ENCODE results near the gene MRPS7.

Gene MRPS7

GRCh38 chr17:75285123-75285522, 23.4 kb downstream of the MRPS7 start:
- Histone ChIP-seq H3K4me1 (ENCODE audit: insufficient read depth, low read length, poor library complexity, severe bottlenecking) (peaks cover 10% of the 10 kb centered on the region), H3K9me2 (replicated peaks; ENCODE audit: low read depth, low read length) (no peaks in the 10 kb centered on the region), H3K4me2 (ENCODE audit: low read depth, low read length, poor library complexity, severe bottlenecking) (no peak overlapping the region), H4K20me1 (ENCODE audit: insufficient read depth, low read length, poor library complexity, severe bottlenecking) (no peaks in the 10 kb centered on the region), H3K4me3 (ENCODE audit: low read length, poor library complexity, severe bottlenecking) (no peak overlapping the region), H3K9ac (ENCODE audit: low read depth, low read length, poor library complexity, severe bottlenecking) (no peak overlapping the region), H3K36me3 (ENCODE audit: insufficient read depth, low read length) (peaks cover 5% of the 10 kb centered on the region; the same call in 1 of the 2 replicates), H3K27me3 (ENCODE audit: insufficient read depth, low read length, poor library complexity, severe bottlenecking) (no peaks in the 10 kb centered on the region), H3F3A (ENCODE audit: low read depth) (0 out of 2 replicates have a peak, but pooled peaks cover 4% of the 10 kb centered on the region), H3K9me3 (ENCODE audit: insufficient read depth, low read depth, low read length) (no peaks in the 10 kb centered on the region), H2AFZ (ENCODE audit: low read length) (no peak overlapping the region), H3K79me2 (ENCODE audit: insufficient read depth, low read length) (peaks cover 20% of the 10 kb centered on the region; the same call in 1 of the 2 replicates)
- TF ChIP-seq EZH2phosphoT487 (IDR thresholded peaks at IDR 0.05; ENCODE audit: borderline replicate concordance) (no peak), CTCF (conservative IDR thresholded peaks at IDR 0.05; ENCODE audit: low read length) (no peak)

GRCh38 chr17:75287221-75287620, 25.5 kb downstream of the MRPS7 start:
- H4K20me1 ChIP-seq (ENCODE audit: insufficient read depth, low read length, poor library complexity, severe bottlenecking) = no peaks in the 10 kb centered on the region
- peaks cover 20% of the 10 kb centered on the region; the same call in 1 of the 2 replicates for H3K79me2 ChIP-seq (ENCODE audit: insufficient read depth, low read length)
- peaks cover 10% of the 10 kb centered on the region for H3K4me1 ChIP-seq (ENCODE audit: insufficient read depth, low read length, poor library complexity, severe bottlenecking)
- H3K27me3 ChIP-seq (ENCODE audit: insufficient read depth, low read length, poor library complexity, severe bottlenecking) = no peaks in the 10 kb centered on the region
- no peaks in the 10 kb centered on the region for H3K9me2 ChIP-seq (replicated peaks; ENCODE audit: low read depth, low read length)
- TF ChIP-seq EZH2phosphoT487 (IDR thresholded peaks at IDR 0.05; ENCODE audit: borderline replicate concordance) (no peak), CTCF (conservative IDR thresholded peaks at IDR 0.05; ENCODE audit: low read length) (no peak)
- H3K4me3 ChIP-seq (ENCODE audit: low read length, poor library complexity, severe bottlenecking) = no peak overlapping the region
- peak overlapping the region; percentile 35 for H3K4me2 ChIP-seq (ENCODE audit: low read depth, low read length, poor library complexity, severe bottlenecking)
- H3K9ac ChIP-seq (ENCODE audit: low read depth, low read length, poor library complexity, severe bottlenecking) = no peak overlapping the region
- H2AFZ ChIP-seq (ENCODE audit: low read length) = no peak overlapping the region
- no peaks in the 10 kb centered on the region for H3K9me3 ChIP-seq (ENCODE audit: insufficient read depth, low read depth, low read length)
- peaks cover 5% of the 10 kb centered on the region; the same call in 1 of the 2 replicates for H3K36me3 ChIP-seq (ENCODE audit: insufficient read depth, low read length)
- H3F3A ChIP-seq (ENCODE audit: low read depth) = 0 out of 2 replicates have a peak, but pooled peaks cover 4% of the 10 kb centered on the region

- peak overlapping the region; percentile 81 for H3K4me3 ChIP-seq (ENCODE audit: low read length, poor library complexity, severe bottlenecking)
- peaks cover 20% of the 10 kb centered on the region; the same call in 1 of the 2 replicates for H3K79me2 ChIP-seq (ENCODE audit: insufficient read depth, low read length)
- H3K9me3 ChIP-seq (ENCODE audit: insufficient read depth, low read depth, low read length) = no peaks in the 10 kb centered on the region
- no peaks in the 10 kb centered on the region for H3K27me3 ChIP-seq (ENCODE audit: insufficient read depth, low read length, poor library complexity, severe bottlenecking)
- 0 out of 2 replicates have a peak, but pooled peaks cover 4% of the 10 kb centered on the region for H3F3A ChIP-seq (ENCODE audit: low read depth)
- H4K20me1 ChIP-seq (ENCODE audit: insufficient read depth, low read length, poor library complexity, severe bottlenecking) = no peaks in the 10 kb centered on the region
- H3K4me2 ChIP-seq (ENCODE audit: low read depth, low read length, poor library complexity, severe bottlenecking) = peak overlapping the region; percentile 81
- peaks cover 5% of the 10 kb centered on the region; the same call in 1 of the 2 replicates for H3K36me3 ChIP-seq (ENCODE audit: insufficient read depth, low read length)
- H3K9me2 ChIP-seq (replicated peaks; ENCODE audit: low read depth, low read length) = no peaks in the 10 kb centered on the region
- TF ChIP-seq EZH2phosphoT487 (IDR thresholded peaks at IDR 0.05; ENCODE audit: borderline replicate concordance) (no peak), CTCF (conservative IDR thresholded peaks at IDR 0.05; ENCODE audit: low read length) (no peak)
- peak overlapping the region; percentile 83; the same call in 1 of the 2 replicates for H2AFZ ChIP-seq (ENCODE audit: low read length)
- peaks cover 10% of the 10 kb centered on the region for H3K4me1 ChIP-seq (ENCODE audit: insufficient read depth, low read length, poor library complexity, severe bottlenecking)
- peak overlapping the region; percentile 66 for H3K9ac ChIP-seq (ENCODE audit: low read depth, low read length, poor library complexity, severe bottlenecking)
Observed at GRCh38 chr17:75288359-75288758, 26.7 kb downstream of the MRPS7 start.
